GM12878 (cell line): ENCODE measurements around the gene NFIX.

ENCODE experiments used
- BACH1 ChIP-seq: fragments of 450-650 bp; IDR thresholded peaks from 2 replicates; pipeline ENCODE4 v1.6.1; 2017; ENCODE audit warnings: mild to moderate bottlenecking, borderline replicate concordance
- CHD4 ChIP-seq: fragments of 200-600 bp; sonication (generic); IDR thresholded peaks from 2 replicates; pipeline ENCODE4 v1.6.1; 2016; ENCODE audit warnings: mild to moderate bottlenecking
- EZH2 ChIP-seq: IDR thresholded peaks from 2 replicates; pipeline ENCODE4 v1.6.1; 2012; ENCODE audit warnings: low read depth, mild to moderate bottlenecking, control low read depth, inconsistent platforms, low read length, borderline replicate concordance; ENCODE audit not compliant: control insufficient read depth
- RAD21 ChIP-seq: IDR thresholded peaks from 2 replicates; pipeline ENCODE4 v1.6.1; 2011; ENCODE audit warnings: mild to moderate bottlenecking, low read depth, low read length, moderate library complexity; ENCODE audit not compliant: insufficient read depth
- SIN3A ChIP-seq: IDR thresholded peaks from 2 replicates; pipeline ENCODE4 v1.6.1; 2012; ENCODE audit warnings: low read depth, low read length, improper control_type of control experiment
- SMAD5 ChIP-seq: IDR thresholded peaks from 2 replicates; pipeline ENCODE4 v1.6.1; 2016; ENCODE audit warnings: antibody characterized with exemption, low read depth
- SMC3 ChIP-seq: IDR thresholded peaks from 2 replicates; pipeline ENCODE4 v1.6.1; 2011; ENCODE audit warnings: low read length, improper control_type of control experiment, borderline replicate concordance
- YY1 ChIP-seq: IDR thresholded peaks from 2 replicates; pipeline ENCODE4 v1.6.1; 2011; ENCODE audit warnings: low read depth, mild to moderate bottlenecking, low read length
- TF ChIP-seq, protein P1 (sequence below), 3 experiments: IDR thresholded peaks in 2 of 3; conservative IDR thresholded peaks in 1 of 3; 2 replicates each; pipeline ENCODE4 v1.5.1; 2011; ENCODE audit warnings: low read depth in 3 of 3, low read length in 3 of 3, mild to moderate bottlenecking in 3 of 3, control low read depth in 2 of 3, moderate library complexity in 2 of 3, inconsistent platforms in 1 of 3, mixed read lengths in 1 of 3; ENCODE audit not compliant: control insufficient read depth in 2 of 3, insufficient read depth in 1 of 3; ENCODE audit errors: extremely low read depth in 1 of 3
- TF ChIP-seq, protein P2 (sequence below): IDR thresholded peaks from 2 replicates; pipeline ENCODE4 v1.6.1; 2012; ENCODE audit warnings: low read length, inconsistent platforms
- TF ChIP-seq, protein P3 (sequence below): IDR thresholded peaks from 2 replicates; pipeline ENCODE4 v1.6.1; 2011; ENCODE audit warnings: mild to moderate bottlenecking, low read depth, low read length, moderate library complexity; ENCODE audit not compliant: insufficient replicate concordance
- TF ChIP-seq, protein P4 (sequence below): IDR thresholded peaks from 2 replicates; pipeline ENCODE4 v1.6.1; 2011; ENCODE audit warnings: low read depth, low read length, improper control_type of control experiment, borderline replicate concordance

- TF ChIP-seq, protein P1, sequence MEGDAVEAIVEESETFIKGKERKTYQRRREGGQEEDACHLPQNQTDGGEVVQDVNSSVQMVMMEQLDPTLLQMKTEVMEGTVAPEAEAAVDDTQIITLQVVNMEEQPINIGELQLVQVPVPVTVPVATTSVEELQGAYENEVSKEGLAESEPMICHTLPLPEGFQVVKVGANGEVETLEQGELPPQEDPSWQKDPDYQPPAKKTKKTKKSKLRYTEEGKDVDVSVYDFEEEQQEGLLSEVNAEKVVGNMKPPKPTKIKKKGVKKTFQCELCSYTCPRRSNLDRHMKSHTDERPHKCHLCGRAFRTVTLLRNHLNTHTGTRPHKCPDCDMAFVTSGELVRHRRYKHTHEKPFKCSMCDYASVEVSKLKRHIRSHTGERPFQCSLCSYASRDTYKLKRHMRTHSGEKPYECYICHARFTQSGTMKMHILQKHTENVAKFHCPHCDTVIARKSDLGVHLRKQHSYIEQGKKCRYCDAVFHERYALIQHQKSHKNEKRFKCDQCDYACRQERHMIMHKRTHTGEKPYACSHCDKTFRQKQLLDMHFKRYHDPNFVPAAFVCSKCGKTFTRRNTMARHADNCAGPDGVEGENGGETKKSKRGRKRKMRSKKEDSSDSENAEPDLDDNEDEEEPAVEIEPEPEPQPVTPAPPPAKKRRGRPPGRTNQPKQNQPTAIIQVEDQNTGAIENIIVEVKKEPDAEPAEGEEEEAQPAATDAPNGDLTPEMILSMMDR (IDR thresholded peaks at IDR 0.05 in 2 of 3, conservative IDR thresholded peaks at IDR 0.05 in 1 of 3; ENCODE audit: control insufficient read depth in 2 of 3, extremely low read depth in 1 of 3, insufficient read depth in 1 of 3, low read depth in 3 of 3, low read length in 3 of 3): no peak
- TF ChIP-seq CHD4 (no peak), RAD21 (no peak), SMAD5 (no peak), EZH2 (no peak), YY1 (no peak), SMC3 (no peak), BACH1 (no peak), SIN3A (no peak)
- TF ChIP-seq, protein P2, sequence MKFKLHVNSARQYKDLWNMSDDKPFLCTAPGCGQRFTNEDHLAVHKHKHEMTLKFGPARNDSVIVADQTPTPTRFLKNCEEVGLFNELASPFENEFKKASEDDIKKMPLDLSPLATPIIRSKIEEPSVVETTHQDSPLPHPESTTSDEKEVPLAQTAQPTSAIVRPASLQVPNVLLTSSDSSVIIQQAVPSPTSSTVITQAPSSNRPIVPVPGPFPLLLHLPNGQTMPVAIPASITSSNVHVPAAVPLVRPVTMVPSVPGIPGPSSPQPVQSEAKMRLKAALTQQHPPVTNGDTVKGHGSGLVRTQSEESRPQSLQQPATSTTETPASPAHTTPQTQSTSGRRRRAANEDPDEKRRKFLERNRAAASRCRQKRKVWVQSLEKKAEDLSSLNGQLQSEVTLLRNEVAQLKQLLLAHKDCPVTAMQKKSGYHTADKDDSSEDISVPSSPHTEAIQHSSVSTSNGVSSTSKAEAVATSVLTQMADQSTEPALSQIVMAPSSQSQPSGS: no peak
- TF ChIP-seq, protein P3, sequence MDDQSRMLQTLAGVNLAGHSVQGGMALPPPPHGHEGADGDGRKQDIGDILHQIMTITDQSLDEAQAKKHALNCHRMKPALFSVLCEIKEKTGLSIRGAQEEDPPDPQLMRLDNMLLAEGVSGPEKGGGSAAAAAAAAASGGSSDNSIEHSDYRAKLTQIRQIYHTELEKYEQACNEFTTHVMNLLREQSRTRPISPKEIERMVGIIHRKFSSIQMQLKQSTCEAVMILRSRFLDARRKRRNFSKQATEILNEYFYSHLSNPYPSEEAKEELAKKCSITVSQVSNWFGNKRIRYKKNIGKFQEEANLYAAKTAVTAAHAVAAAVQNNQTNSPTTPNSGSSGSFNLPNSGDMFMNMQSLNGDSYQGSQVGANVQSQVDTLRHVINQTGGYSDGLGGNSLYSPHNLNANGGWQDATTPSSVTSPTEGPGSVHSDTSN: no peak
- TF ChIP-seq, protein P4, sequence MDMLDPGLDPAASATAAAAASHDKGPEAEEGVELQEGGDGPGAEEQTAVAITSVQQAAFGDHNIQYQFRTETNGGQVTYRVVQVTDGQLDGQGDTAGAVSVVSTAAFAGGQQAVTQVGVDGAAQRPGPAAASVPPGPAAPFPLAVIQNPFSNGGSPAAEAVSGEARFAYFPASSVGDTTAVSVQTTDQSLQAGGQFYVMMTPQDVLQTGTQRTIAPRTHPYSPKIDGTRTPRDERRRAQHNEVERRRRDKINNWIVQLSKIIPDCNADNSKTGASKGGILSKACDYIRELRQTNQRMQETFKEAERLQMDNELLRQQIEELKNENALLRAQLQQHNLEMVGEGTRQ: no peak
Observed at GRCh38 chr19:13092158-13092543, 96.9 kb downstream of the NFIX start.
